Keratinocyte (primary cell): ENCODE data around the gene ACAP3. TPM values are rescaled to one million over a fixed set of nuclear protein-coding genes. Genes with fewer than 3 reads are reported as not detected.

Experiments
- DNase-seq: peaks from one replicate; pipeline ENCODE4 v3.0.0-alpha.2; 2011; ENCODE audit warnings: low read depth, missing footprints, low spot score
- FAIRE-seq: peaks from 2 replicates; lab custom pipeline; 2011; peaks lifted over from hg19 to GRCh38; lab: Jason Lieb, UNC
- H2AFZ ChIP-seq: 2 replicates; pipeline ENCODE4 v1.6.0; 2012; ENCODE audit warnings: low read length, control low read depth, inconsistent platforms; ENCODE audit not compliant: control insufficient read depth
- H3K27ac ChIP-seq: 2 replicates; pipeline ENCODE4 v1.5.1; 2011; ENCODE audit warnings: low read length; ENCODE audit not compliant: control insufficient read depth, insufficient read depth
- H3K27me3 ChIP-seq: 3 replicates; pipeline ENCODE4 v1.6.0; 2011; ENCODE audit warnings: low read length; ENCODE audit not compliant: control insufficient read depth, insufficient read depth; ENCODE audit errors: extremely low read depth
- H3K36me3 ChIP-seq, 2 experiments: 2 replicates in 1 of 2; 3 replicates in 1 of 2; pipeline ENCODE4 v1.5.1; 2011; ENCODE audit warnings: low read length in 2 of 2, mild to moderate bottlenecking in 1 of 2; ENCODE audit not compliant: control insufficient read depth in 2 of 2, insufficient read depth in 2 of 2; ENCODE audit errors: extremely low read depth in 1 of 2
- H3K4me1 ChIP-seq: 3 replicates; pipeline ENCODE4 v1.5.1; 2011; ENCODE audit warnings: low read length; ENCODE audit not compliant: control insufficient read depth, insufficient read depth; ENCODE audit errors: extremely low read depth
- H3K4me2 ChIP-seq: 3 replicates; pipeline ENCODE4 v1.6.0; 2011; ENCODE audit warnings: low read depth, low read length; ENCODE audit not compliant: control insufficient read depth, insufficient read depth; ENCODE audit errors: extremely low read depth
- H3K4me3 ChIP-seq, 3 experiments: fragments of 200-600 bp in 1 of 3; sonication (generic) in 1 of 3; 2 replicates in 2 of 3; 3 replicates in 1 of 3; pipeline ENCODE4 v1.5.1; 2011 to 2016; ENCODE audit warnings: low read length in 3 of 3, mild to moderate bottlenecking in 3 of 3, control low read depth in 2 of 3, inconsistent platforms in 1 of 3, low read depth in 1 of 3, mixed read lengths in 1 of 3, mixed run types in 1 of 3, moderate library complexity in 1 of 3; ENCODE audit not compliant: control insufficient read depth in 2 of 3, insufficient read depth in 2 of 3; ENCODE audit errors: extremely low read depth in 1 of 3
- H3K79me2 ChIP-seq: 2 replicates; pipeline ENCODE4 v1.6.0; 2012; ENCODE audit warnings: low read length; ENCODE audit not compliant: control insufficient read depth, insufficient read depth
- H3K9ac ChIP-seq: 3 replicates; pipeline ENCODE4 v1.6.0; 2011; ENCODE audit warnings: low read length; ENCODE audit not compliant: control insufficient read depth, insufficient read depth; ENCODE audit errors: extremely low read depth
- H3K9me1 ChIP-seq: 3 replicates; pipeline ENCODE4 v1.6.0; 2011; ENCODE audit warnings: low read length; ENCODE audit not compliant: control insufficient read depth, insufficient read depth; ENCODE audit errors: extremely low read depth
- H3K9me3 ChIP-seq: 2 replicates; pipeline ENCODE4 v1.5.1; 2012; ENCODE audit warnings: low read depth, low read length; ENCODE audit not compliant: control insufficient read depth
- H4K20me1 ChIP-seq: 3 replicates; pipeline ENCODE4 v1.6.0; 2011; ENCODE audit warnings: low read length; ENCODE audit not compliant: control insufficient read depth, insufficient read depth; ENCODE audit errors: extremely low read depth
- CTCF ChIP-seq, 3 experiments: IDR thresholded peaks in 1 of 3; conservative IDR thresholded peaks in 1 of 3; optimal IDR thresholded peaks in 1 of 3; 2 replicates in 2 of 3; 3 replicates in 1 of 3; pipeline versions ENCODE3 to v1.5.1; 2011; ENCODE audit warnings: low read length in 3 of 3, mild to moderate bottlenecking in 3 of 3, moderate library complexity in 2 of 3, control low read depth in 1 of 3, inconsistent platforms in 1 of 3; ENCODE audit not compliant: insufficient read depth in 2 of 3; ENCODE audit errors: extremely low read depth in 1 of 3
- EZH2 ChIP-seq: IDR thresholded peaks from one replicate; pipeline ENCODE4 v1.6.1; 2012; ENCODE audit warnings: inconsistent platforms, mild to moderate bottlenecking, low read length, moderate library complexity
- dilution Hi-C: fragments of 300-500 bp; cut with MboI; formaldehyde crosslinking; loops from one replicate; pipeline ENCODE4 v1.7.0; 2020; ENCODE audit warnings: low sequenced_read_pairs; ENCODE audit not compliant: extremely low pct_ligation_motif_present
- polyA plus RNA-seq, 5 experiments: library from polyadenylated mRNA; depleted of rRNA in 3 of 5; stranded (reverse) in 3 of 5; stranded (forward) in 1 of 5; unstranded in 1 of 5; fragments of >200 nt; gene quantifications; 1 replicate in 1 of 5; 2 replicates in 3 of 5; 3 replicates in 1 of 5; pipeline versions ENCODE4 v1.2.1 to v1.2.3, GENCODE V29; 2011 to 2012; ENCODE audit warnings: missing spikeins in 2 of 5, low read depth in 1 of 5, low replicate concordance in 1 of 5

ACAP3 gene
- polyA plus RNA-seq, 1 donor (not counting 4 experiments of a cell fraction or from before 2014, with no cell fraction given), result 17.4 TPM

GRCh38 chr1:1314678-1315335 is 7.1 kb upstream of the ACAP3 start:
- H4K20me1 ChIP-seq, result peaks cover 16% of the 10 kb centered on the region
- H3K27ac ChIP-seq, result no peak overlapping the region
- H3K9me1 ChIP-seq, result no peaks in the 10 kb centered on the region
- no peak overlapping the region for H3K4me2 ChIP-seq
- TF ChIP-seq EZH2 (no peak), CTCF (optimal IDR thresholded peaks at IDR 0.05 in 1 of 3, IDR thresholded peaks at IDR 0.05 in 1 of 3, conservative IDR thresholded peaks at IDR 0.05 in 1 of 3; ENCODE audit: extremely low read depth in 1 of 3, insufficient read depth in 2 of 3, low read length in 3 of 3) (no peak)
- FAIRE-seq (no peak), DNase-seq (no peak)
- H3K79me2 ChIP-seq, result peaks cover 29% of the 10 kb centered on the region
- H3K9me3 ChIP-seq, result no peaks in the 10 kb centered on the region
- no peak overlapping the region for H2AFZ ChIP-seq
- dilution Hi-C loops, result no loop called here
- no peaks in the 10 kb centered on the region for H3K27me3 ChIP-seq
- peaks cover 43 to 44% of the 10 kb centered on the region in 2 experiments for H3K36me3 ChIP-seq
- peaks cover 23% of the 10 kb centered on the region for H3K4me1 ChIP-seq
- H3K4me3 ChIP-seq, result no peak overlapping the region
- H3K9ac ChIP-seq, result no peak overlapping the region

GRCh38 chr1:1314237-1314586 is 6.5 kb upstream of the ACAP3 start:
- Histone ChIP-seq H3K9me1 (no peaks in the 10 kb centered on the region), H2AFZ (no peak overlapping the region), H3K9ac (no peak overlapping the region), H4K20me1 (peaks cover 15% of the 10 kb centered on the region), H3K4me2 (no peak overlapping the region), H3K9me3 (no peaks in the 10 kb centered on the region), H3K36me3 (peaks cover 38 to 41% of the 10 kb centered on the region in 2 experiments), H3K4me3 (no peak overlapping the region), H3K27me3 (no peaks in the 10 kb centered on the region), H3K27ac (no peak overlapping the region), H3K79me2 (peaks cover 29% of the 10 kb centered on the region), H3K4me1 (peaks cover 29% of the 10 kb centered on the region)
- TF ChIP-seq EZH2, result no peak
- FAIRE-seq (no peak), DNase-seq (no peak)
- dilution Hi-C loops, result no loop called here
